T-helper 1 cell (primary cell): ENCODE data around the gene GOLGA6C.
A peak's percentile ranks its signal among the peaks of the same experiment; 100 is the strongest.
"Not testable (repeated sequence)": the region's sequence is repeated elsewhere in the genome, so short reads cannot be mapped to it uniquely, and the experiment has no call there.

Source experiments
- DNase-seq, 5 donors: peaks; one replicate each; pipeline ENCODE4 v3.0.0-alpha.2; 2012 to 2020

The GOLGA6C gene

DNA sequence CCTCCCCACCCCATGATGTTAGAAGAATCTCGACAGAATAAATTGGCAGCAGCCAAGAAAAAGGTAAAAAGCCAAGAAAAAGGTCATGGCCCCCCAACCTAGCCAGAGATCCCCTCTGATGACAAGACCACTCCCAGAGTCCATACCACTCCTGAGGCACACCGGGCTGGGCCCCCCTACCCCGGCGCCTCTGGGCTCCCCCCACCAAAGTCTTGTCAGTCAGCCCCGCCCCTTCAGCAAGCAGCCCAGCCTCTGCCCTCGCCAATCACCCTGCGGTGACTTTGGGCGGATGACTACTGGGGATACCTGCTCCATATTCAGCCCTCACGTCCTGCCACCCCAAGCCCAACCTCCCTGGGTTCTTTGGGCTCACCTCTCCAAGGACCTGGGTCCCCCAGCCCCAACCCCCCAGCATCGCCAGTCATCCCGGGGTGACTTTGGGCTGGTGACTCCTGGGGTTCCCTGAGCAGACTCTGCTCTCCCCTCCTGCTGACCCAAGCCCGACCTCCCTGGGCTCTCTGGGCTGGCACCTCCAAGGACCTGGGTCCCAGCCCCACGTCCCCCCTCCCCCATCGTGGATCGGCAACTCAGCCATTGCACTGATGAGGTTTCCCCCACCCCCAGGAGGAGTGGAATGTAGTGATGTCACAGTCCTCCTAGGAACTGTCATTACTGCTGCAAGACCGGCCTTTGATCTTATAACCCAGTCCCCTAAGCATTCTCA lies 648 bp downstream of the GOLGA6C start:
- not testable (repeated sequence) for DNase-seq

DNA sequence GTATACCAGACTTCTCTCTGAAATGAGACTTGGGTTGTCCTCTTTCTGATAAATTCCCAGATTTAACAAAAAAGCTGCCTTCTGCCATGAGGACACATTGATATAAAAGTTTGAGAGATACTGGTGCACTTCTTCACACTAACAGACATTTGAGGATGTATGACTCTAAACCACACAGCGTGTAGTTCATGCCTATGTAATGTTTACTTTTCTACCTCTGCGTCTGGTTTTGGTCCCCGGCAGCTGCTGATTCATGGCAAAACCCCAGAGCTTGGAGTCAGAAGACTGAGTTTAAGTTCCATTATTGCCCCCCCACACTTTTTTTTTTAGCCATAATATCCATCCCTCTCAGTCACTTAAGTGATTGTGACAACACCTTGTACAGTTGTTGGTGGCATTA lies 1.7 kb downstream of the GOLGA6C start:
- DNase-seq: not testable (repeated sequence)

DNA sequence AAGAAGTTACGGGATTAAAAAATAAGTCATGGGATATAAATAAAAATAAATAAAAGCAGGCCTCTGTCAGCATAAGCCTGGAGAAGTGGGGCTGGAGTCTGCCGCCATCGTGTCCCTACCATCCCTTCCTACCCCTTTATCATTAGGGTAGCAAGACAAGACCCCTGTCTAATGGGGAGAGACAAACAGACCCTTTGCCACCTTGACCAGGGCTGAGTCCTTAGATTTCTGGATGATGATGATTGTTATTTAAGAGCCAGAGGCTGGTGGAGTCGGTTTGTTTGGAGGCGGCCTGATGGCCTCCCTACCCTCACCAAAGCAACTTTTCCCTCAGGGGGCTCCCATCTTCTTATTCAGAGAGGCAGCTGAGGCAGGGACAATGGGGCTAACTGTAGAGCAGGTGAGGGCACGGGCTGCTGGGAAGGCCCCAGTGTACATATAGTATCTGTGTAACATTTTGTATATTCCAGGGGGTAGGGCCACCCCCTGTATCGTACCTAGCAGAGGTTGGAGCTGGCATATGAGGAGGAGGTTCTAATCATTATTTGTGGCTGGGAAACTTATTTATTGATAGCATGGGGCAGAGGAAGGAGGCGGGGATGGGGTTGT lies 15.7 kb downstream of the GOLGA6C start:
- not testable (repeated sequence) for DNase-seq

DNA sequence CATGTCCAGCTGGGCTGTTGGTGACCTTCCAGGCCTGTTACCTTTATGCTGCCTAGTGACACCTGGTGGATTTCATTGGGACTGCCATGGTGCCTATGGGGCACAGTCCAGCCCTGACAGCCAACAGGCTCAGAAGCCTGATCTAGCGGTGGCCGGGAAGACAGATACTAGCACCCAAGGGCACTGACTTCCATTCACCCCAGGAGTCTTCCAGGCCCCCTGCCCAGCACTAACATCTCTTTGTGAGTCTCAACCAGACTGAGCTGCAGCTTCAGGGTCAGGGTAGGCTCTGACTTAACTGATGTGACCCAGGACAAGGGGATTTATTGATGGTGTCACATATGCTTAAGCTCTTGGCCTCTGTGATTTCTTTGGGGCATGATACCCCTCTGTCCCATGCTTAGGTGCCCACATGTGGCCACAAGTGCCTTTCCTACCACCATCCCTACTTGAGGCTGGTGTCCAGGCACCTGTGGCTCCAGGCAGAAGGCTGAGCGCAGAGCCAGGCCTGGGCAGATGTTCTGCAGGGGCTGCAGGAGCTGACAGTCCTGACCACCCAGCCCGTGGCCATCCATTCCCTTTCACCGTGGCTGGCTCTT lies 16.5 kb downstream of the GOLGA6C start:
- peak in 4 of 5 donors; percentile 10 to 45 (median 20) for DNase-seq

DNA sequence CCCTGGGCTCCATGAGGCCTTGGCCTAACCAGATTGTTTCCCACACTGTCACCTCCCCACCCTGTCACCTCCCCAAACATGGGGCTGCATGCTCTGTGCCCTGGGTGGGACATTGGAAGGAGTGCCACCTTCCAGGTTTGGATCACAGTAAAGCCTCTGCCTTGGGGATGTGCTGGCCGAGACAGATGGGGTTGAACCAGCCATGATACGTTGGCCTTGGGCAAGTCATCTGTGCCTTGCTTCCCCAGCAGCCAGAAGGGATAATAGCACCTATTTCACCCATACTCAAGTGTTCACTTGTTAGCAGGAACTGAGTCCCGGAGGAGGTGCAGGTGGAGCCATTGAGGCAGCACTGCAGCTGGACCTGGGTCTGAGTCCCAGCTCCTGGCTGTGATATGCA lies 17.5 kb downstream of the GOLGA6C start:
- DNase-seq: not testable (repeated sequence)

DNA sequence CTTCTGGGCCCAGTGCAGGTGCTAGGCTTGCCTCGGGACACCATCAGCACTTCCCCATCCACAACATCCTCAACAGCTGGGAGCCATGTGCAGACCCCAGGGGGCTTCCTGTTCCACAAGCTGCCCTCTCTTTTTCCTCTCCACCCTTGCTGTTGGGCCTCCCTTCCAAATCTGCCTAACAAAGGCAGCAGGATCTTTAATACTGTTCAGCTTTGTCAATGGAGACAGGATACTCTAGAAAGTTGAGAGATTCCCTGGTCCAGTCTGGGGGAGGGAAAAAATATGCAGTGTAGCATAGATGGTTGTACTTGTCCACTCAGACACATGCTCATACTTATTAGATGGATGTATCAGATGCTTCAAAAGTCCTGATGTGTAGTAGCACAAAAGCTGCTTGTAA lies 20.4 kb downstream of the GOLGA6C start:
- DNase-seq: not testable (repeated sequence)

DNA sequence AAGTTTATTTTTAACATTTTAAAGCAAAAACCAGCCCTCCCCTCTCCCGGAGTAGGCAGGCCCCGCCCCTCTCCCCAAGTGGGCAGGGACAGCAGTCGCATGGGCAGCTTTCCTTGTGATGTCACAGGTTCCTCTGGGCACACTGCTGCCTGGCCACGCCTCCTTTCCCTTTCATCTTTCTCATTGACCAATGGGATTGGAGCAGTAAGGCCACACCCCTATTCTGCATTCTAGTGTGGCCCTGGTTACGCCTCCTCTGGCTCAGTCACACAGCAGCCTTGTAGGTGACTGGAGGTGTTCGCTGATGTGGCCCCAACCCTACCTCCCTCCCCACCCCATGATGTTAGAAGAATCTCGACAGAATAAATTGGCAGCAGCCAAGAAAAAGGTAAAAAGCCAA lies 24.4 kb downstream of the GOLGA6C start, which contains the start of gene GOLGA6D:
GOLGA6D (plus strand) TSS at position 264 of the 400 bp plus-strand sequence; CDS start at position 305, 41 bp downstream.
- DNase-seq: not testable (repeated sequence)

DNA sequence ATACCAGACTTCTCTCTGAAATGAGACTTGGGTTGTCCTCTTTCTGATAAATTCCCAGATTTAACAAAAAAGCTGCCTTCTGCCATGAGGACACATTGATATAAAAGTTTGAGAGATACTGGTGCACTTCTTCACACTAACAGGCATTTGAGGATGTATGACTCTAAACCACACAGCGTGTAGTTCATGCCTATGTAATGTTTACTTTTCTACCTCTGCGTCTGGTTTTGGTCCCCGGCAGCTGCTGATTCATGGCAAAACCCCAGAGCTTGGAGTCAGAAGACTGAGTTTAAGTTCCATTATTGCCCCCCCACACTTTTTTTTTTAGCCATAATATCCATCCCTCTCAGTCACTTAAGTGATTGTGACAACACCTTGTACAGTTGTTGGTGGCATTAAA lies 26.0 kb downstream of the GOLGA6C start:
- not testable (repeated sequence) for DNase-seq

DNA sequence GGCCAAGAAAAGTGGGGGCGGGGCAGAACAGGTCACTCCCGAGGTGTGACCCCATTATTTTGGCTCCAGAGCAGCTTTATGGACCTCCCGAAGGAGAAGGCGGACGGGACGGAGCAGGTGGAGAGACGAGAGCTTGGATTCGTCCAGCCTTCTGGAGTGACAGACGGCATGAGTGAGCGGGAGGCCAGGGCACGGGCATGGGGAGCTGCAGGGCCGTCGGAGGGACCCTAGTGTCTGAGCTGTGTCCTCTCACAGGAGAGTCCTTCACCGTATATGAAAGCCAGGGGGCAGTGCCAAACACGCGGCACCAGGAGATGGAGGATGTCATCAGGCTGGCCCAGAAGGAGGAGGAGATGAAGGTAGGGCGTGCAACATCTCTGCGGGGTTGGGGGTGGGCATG lies 35.5 kb downstream of the GOLGA6C start:
- not testable (repeated sequence) for DNase-seq

DNA sequence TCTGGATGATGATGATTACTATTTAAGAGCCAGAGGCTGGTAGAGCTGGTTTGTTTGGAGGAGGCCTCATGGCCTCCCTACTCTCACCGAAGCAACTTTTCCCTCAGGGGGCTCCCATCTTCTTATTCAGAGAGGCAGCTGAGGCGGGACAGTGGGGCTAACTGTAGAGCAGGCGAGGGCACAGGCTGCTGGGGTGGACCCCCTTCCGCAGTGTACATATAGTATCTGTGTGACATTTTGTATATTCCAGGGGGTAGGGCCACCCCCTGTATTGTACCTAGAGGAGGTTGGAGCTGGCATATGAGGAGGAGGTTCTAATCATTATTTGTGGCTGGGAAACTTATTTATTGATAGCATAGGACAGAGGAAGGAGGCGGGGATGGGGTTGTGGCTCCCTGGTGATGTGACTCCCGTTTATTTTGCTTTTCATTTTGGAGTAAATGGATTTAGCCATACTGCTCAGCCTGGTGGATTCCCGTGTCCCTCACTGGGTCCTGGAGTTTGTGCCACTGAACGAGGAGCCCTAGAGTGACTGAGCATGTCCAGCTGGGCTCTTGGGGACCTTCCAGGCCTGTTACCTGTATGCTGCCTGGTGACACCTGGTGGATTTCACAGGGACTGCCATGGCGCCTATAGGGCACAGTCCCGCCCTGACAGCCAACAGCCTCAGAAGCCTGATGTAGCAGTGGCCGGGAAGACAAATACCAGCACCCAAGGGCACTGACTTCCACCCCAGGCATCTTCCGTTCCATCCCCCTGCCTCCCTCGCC lies 40.6 kb downstream of the GOLGA6C start:
- not testable (repeated sequence) for DNase-seq

DNA sequence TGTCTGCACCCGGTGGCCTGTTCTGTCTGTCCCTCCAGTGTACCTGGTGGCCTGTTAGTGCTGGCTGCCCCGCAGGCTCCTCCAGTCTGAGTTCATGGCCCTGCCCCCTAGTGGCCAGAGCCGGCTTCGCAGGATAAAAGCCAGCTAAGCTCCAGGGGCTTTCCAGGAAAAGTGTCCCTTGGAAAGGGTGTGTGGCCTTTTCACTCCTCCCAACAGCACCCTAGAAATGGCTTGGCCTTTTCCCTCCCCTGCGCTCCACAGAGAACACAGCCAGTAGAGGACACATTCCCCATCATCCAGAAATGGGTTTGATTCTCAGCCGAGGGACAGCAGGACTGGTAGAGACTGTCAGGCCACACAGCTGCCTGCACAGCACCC lies 41.2 kb downstream of the GOLGA6C start:
- DNase-seq: peak in 4 of 5 donors; percentile 23 to 51 (median 40)

DNA sequence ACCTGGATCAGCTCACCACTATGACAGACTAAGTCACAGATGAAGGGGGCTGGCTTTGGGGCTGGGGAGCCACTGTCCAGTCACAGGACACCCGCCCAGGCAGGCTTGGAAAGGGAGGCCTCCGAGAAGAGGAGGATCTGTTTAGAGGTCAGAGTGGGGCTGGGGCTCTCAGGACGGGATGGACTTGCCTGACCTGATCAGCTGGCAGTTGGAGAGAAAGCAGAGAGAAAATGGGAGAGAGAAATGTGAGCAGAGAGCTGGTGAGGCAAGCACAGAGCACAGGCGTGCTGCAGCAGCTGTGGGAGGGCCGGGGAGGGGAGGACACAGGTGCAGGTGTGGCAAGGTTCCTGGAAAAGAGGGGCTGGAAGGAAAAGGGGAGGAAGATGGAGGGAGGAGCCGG lies 41.9 kb downstream of the GOLGA6C start:
- not testable (repeated sequence) for DNase-seq

DNA sequence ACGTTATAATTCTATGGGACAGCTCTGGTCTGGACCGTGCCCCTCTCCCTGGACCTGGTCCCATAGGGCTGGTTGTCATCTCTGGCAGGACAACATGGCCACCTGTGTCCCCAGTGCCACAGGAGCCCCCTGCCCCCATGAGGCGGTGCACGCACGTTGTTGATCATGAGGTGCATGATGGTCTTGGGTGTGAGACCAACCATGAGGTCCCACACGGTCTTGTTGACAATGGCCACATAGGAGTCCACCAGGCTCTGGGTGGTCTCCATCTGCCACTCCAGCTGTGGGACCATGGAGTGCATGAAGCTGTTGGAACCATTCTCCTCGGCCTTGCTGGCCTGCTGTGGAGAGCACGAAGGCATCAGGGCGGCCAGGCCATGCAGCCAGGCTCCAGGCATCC lies 44.2 kb downstream of the GOLGA6C start:
- DNase-seq: no peak

DNA sequence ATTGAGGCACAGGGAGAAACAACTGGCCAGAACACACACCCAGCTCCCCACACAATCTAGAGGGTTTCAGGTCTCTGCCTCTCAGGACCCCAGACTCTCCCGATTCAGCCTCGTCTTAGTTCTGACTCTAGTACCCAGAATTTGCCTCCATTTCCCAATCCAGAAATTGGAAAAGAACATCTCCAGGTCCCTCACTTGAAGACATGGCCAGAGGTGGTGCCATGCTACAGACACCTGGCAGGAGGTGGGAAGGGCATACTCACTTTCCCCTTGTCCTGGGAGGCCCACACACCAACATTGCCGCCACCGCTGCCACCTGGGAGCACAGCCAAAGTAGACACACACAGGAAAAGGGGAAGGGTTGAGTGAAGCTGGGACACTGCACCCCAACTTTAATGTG lies 44.6 kb downstream of the GOLGA6C start:
- DNase-seq: not testable (repeated sequence)

DNA sequence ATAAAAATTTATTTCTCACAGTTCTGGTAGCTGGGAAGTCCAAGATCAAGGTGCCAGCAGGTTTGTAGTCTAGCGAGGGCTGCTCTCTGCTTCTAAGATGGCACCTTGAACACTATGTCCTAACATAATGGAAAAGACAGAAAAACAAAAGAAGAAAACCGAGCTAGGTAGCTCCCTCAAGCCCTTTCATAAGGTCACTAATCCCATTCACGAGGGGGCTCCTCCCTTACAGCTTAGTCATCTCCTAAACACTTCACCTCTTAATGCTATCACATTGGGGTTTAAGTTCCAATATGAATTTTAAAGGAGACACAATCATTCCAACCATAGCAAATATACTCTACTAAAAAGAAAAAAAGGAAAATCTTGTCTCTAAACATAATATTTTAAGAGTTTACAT lies 48.1 kb downstream of the GOLGA6C start:
- DNase-seq: no peak

DNA sequence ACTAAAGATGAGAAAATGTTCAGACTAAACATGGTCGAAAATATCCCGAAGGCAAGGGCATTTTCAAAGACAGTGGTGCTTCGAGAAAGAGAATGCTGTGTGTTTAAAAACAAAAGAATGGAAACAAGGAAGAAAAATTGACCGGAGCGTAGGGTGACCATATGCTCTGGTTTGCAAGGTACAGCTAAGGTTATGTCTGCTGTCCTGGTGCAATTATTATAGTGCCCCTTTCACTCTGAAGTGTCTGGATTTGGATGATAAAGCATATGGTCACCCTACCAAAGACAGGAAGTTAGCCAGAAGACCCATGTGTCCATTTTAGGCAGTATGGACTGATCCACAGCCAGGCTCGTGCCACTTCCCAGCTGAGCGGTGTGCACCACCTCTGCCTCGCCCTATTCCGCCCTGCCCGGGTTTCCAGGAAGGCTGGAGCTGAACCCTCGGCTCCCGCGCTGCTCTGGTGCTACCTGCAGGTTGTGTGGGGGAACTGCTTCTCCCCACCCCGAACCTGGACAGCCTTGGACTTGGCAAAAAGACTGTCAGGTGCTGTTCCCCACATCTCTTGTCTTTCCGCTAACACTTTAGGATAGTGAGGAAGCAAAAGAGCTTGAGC lies 49.8 kb downstream of the GOLGA6C start:
- DNase-seq: peak in 1 of 5 donors; percentile 10

DNA sequence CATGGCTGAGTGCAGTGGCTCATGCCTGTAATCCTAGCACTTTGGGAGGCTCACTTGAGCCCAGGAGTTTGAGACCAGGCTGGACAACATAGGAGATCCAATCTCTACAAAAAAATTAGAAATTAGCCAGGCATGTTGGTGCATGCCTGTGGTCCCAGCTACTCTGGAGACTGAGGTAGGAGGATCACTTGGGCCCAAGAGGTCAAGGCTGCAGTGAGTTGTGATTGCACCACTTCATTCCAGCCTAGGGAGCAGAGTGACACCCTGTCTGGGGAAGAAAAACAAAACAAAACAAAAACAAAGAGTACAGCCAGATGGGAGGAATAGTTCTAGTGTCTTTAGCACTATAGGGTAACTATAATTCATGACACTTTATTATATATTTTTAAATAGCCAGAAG lies 51.6 kb downstream of the GOLGA6C start:
- DNase-seq: no peak

DNA sequence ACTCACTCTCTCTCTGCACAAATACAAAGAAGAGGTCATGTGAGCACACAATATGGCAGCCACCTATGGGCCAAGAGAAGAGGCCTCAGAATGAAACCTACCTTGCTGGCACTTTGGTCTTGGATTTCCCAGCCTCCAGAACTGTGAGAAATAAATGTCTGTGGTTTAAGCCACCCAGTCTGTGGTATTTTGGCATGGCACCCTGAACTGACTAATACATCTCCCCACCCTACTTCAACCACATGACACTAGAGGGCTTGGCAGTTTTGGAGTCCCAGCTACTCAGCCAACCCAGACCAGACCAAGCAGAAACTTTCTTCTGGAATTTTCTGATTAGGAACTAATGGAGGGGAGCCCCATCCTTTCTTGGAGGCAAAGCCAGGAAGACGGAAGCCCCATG lies 54.4 kb downstream of the GOLGA6C start:
- DNase-seq: not testable (repeated sequence)

DNA sequence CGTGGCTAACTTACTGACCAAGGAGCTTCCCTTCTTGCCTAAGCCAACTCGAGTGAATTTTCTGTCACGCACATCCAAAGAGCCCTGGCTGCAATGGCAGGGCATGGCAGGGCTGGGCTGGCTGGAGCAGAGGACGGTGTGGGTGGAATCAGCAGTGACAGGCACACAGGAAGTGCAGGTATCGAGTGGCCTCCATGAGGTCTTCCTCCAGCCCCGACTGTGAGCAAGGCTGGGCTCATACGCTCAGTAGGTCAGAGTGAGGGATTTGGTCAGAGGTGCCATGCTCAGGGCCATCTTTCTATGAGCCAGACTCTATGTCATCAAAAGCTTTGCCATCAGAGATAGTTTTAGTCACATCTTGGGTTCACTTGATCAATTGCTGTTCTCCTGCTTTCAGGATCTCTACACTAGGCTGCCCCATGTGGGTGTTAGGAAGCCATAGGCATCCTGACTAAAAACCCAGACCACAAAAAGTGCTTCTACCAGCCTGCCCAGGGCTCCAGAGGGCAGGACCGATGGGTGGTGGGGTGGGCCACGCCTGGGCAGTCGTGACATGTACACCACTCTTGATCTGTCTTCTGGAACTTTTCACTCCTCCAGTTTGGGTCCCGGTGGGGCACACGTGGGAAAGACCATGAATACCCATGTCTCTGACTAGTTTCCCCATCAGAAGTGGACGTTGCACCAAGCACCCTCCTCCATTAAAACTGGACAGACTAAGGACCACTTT lies 55.1 kb downstream of the GOLGA6C start:
- DNase-seq: no peak

DNA sequence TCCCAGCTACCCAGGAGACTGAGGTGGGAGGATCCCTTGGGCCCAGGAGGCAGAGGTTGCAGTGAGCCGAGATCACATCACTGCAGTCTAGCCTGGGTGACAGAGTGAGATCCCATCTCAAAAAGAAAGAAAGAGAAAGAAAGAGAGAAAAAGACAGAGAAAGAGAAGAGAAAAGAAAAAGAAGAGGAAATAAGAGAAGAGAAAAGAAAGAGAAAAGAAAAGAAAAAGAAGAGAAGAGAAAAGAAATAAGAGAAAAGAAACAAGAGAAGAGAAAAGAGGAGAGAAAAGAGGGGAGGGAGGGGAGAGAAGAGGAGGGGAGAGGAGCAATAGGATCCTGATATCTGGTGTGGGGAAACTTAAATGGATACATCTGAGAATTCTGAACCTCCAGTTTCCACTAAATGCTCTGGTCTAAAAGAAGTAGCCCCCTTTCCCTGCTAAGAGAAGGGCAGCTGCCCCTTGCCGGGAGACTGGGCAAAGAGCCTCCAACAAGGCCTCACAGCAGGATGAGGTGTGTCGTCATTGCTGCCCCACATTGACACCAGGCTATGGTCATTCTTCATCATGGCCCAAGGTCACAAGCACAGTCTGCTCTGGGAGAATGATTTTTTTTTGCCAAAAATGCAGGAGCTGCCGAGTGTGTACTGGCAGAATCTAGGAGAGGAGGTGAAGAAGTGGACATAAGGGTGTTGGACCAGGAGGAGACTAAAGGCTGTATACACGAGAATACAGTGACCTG lies 56.6 kb downstream of the GOLGA6C start:
- no peak for DNase-seq

DNA sequence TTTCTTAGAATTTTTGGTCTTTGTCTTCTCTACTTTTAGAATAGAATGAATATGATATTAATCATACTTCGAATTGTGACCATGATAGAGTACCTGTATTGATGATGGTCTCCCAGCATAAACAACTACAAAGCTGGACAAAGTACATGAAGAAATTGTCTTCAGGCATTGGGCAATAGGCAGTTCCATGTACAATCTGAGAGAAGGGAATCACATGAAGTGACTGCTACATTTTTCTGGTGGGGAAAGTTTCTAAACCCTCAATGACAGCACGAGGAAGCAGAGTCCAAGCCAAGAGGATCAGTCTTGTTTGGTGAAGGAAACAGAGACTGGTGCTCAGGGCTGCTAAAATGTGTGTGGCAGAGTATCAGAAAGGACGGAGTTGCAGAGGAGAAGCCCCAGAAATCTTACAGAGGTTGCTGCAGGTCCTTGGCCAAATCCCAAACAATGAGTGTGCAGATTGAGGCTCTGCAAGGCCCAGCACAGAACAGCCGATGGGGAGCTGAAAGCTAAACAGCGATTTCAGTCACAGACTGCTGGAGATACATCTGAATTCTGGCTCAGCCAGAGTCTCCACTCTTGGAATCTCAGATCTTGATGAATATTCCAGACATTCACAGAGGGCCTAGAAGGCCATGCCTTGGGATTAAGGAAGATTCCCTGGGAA lies 61.2 kb downstream of the GOLGA6C start:
- not testable (repeated sequence) for DNase-seq
